Neural cell (in vitro differentiated cells): Measurements from ENCODE around the gene ASCL2.

Source experiments
- CTCF ChIP-seq: fragments of 450-650 bp; IDR thresholded peaks from 2 replicates; pipeline ENCODE4 v1.5.1; 2014; ENCODE audit warnings: antibody characterized with exemption, mild to moderate bottlenecking, moderate library complexity; ENCODE audit not compliant: poor library complexity, severe bottlenecking
- EP300 ChIP-seq: fragments of 450-650 bp; conservative IDR thresholded peaks from 2 replicates; pipeline ENCODE4 v1.6.1; 2014; ENCODE audit warnings: antibody characterized with exemption, mild to moderate bottlenecking, moderate library complexity; ENCODE audit not compliant: poor library complexity, severe bottlenecking
- EZH2 ChIP-seq: fragments of 200-600, 300-800 bp; shearing (Covaris generic), sonication (generic); IDR thresholded peaks from 2 replicates; pipeline ENCODE4 v1.6.1; 2014; ENCODE audit warnings: antibody characterized with exemption, low read length, borderline replicate concordance, mild to moderate bottlenecking; ENCODE audit not compliant: insufficient read depth, poor library complexity, severe bottlenecking
- POLR2AphosphoS5 ChIP-seq: IDR thresholded peaks from 2 replicates; pipeline ENCODE4 v1.6.1; 2012
- RAD21 ChIP-seq: fragments of 450-650 bp; conservative IDR thresholded peaks from 2 replicates; pipeline ENCODE4 v1.6.1; 2014; ENCODE audit warnings: antibody characterized with exemption, mild to moderate bottlenecking, moderate library complexity
- REST ChIP-seq: IDR thresholded peaks from 2 replicates; pipeline ENCODE4 v1.6.1; 2012; ENCODE audit warnings: borderline replicate concordance
- TAF1 ChIP-seq: IDR thresholded peaks from 2 replicates; pipeline ENCODE4 v1.6.1; 2012; ENCODE audit warnings: low read depth

- TF ChIP-seq CTCF, result no peak
- no peak for TF ChIP-seq POLR2AphosphoS5
- TF ChIP-seq RAD21, result no peak
- no peak for TF ChIP-seq EZH2
- TF ChIP-seq TAF1, result no peak
- TF ChIP-seq EP300, result no peak
- TF ChIP-seq REST, result no peak
Observed at GRCh38 chr11:2314525-2315394, 44.4 kb upstream of the ASCL2 start.
